ENCODE data around the gene TMEM59. TPM values are rescaled to one million over a fixed set of nuclear protein-coding genes. Genes with fewer than 3 reads are reported as not detected.

Gene TMEM59, protein sequence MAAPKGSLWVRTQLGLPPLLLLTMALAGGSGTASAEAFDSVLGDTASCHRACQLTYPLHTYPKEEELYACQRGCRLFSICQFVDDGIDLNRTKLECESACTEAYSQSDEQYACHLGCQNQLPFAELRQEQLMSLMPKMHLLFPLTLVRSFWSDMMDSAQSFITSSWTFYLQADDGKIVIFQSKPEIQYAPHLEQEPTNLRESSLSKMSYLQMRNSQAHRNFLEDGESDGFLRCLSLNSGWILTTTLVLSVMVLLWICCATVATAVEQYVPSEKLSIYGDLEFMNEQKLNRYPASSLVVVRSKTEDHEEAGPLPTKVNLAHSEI
- 100 to 1,000 TPM in 3 of 4 donors, 10 to 100 TPM in 1; 70.1 to 537 (median 210) TPM for total RNA-seq

DNA sequence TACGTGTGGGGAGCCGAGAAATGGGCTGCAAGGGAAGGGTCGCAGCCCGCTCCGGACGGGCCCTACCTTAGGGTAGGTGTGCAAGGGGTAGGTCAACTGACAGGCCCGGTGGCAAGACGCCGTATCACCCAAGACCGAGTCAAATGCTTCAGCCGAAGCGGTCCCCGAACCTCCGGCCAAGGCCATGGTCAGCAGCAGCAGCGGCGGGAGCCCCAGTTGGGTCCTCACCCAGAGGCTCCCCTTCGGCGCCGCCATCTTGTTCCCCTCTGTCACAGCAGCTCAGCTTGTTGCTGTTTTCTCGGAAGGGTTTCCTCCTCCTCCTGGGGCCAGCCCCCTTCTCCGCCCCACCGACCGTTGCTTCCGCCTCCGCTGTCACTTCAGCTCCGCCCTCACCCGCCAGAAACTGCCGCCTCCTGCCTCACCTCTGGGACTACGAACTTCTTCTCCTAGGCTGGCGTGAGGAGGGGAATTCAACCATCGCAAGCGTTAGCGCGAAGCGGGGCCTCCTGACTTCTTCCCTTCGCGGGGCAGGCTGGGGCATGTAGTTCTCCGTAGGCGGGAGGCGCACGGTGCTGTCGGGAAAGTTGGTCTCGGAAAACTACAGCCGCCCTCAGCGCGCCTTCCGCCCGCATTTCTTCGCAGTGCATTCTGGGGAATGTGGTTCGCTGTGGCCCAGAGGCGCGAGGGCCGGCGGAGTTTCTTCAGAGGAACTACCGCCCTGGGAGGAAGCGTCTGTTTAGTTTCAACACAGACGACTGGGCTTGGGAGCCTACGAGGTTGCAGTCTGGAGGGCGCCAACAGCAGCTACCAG is at the start of gene TMEM59, which contains the start of gene TCEANC2:
TSS of gene TMEM59 (minus strand) at position 271 of the 811 bp plus-strand sequence. CDS start at position 255, 16 bp downstream.
TSS of gene TCEANC2 (plus strand) at position 675 of the 811 bp plus-strand sequence. CDS start 815 bp downstream, outside the sequence.
- Histone ChIP-seq H3K9me3 (no peaks in the 10 kb centered on the region), H3K4me1 (peaks cover 0 to 47% (median 13%) of the 10 kb centered on the region in 4 donors), H3K27me3 (no peaks in the 10 kb centered on the region), H3K27ac (peak within 1 kb of the TSS; percentile 88 to 99 (median 98)), H3K4me3 (peak within 1 kb of the TSS; percentile 58 to 95 (median 88)), H3K36me3 (no peaks in the 10 kb centered on the region)
- TF ChIP-seq, protein P1, sequence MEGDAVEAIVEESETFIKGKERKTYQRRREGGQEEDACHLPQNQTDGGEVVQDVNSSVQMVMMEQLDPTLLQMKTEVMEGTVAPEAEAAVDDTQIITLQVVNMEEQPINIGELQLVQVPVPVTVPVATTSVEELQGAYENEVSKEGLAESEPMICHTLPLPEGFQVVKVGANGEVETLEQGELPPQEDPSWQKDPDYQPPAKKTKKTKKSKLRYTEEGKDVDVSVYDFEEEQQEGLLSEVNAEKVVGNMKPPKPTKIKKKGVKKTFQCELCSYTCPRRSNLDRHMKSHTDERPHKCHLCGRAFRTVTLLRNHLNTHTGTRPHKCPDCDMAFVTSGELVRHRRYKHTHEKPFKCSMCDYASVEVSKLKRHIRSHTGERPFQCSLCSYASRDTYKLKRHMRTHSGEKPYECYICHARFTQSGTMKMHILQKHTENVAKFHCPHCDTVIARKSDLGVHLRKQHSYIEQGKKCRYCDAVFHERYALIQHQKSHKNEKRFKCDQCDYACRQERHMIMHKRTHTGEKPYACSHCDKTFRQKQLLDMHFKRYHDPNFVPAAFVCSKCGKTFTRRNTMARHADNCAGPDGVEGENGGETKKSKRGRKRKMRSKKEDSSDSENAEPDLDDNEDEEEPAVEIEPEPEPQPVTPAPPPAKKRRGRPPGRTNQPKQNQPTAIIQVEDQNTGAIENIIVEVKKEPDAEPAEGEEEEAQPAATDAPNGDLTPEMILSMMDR (IDR thresholded peaks at IDR 0.05), result peak in 3 of 6 experiments; percentile 16 to 26 (median 19)
- TF ChIP-seq POLR2A (IDR thresholded peaks at IDR 0.05), result peak; percentile 75 to 81
- peak; percentile 97 to 99 (median 98) for DNase-seq

DNA sequence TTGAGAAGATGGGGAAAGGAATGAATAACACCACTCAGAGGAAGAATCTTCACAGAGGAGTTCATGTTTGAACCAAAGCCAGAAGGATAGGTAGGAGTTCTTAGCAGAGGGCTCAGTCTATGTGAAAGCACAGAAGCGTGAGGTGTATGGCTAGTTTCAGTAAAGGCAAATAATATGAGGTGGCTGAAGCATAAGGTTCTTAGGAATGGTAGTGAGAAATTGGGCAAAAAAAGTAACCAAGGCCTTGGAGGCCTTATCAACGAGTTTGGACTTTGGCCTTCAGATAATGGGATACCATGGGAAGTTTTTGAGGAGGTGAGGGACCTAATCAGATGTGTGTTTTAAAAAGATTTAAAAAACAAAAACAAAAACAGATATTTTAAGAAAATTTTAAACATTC is 47.5 kb upstream of the TMEM59 start:
- Histone ChIP-seq H3K27me3 (no peaks in the 10 kb centered on the region), H3K9me3 (no peaks in the 10 kb centered on the region), H3K36me3 (peaks cover 0 to 3% (median 0%) of the 10 kb centered on the region in 3 donors), H3K4me3 (no peak overlapping the region), H3K4me1 (peaks cover 0 to 2% (median 0%) of the 10 kb centered on the region in 4 donors), H3K27ac (no peak overlapping the region)
- TF ChIP-seq, protein P1 (IDR thresholded peaks at IDR 0.05), result no peak
- TF ChIP-seq POLR2A (IDR thresholded peaks at IDR 0.05), result no peak
- no peak for DNase-seq

DNA sequence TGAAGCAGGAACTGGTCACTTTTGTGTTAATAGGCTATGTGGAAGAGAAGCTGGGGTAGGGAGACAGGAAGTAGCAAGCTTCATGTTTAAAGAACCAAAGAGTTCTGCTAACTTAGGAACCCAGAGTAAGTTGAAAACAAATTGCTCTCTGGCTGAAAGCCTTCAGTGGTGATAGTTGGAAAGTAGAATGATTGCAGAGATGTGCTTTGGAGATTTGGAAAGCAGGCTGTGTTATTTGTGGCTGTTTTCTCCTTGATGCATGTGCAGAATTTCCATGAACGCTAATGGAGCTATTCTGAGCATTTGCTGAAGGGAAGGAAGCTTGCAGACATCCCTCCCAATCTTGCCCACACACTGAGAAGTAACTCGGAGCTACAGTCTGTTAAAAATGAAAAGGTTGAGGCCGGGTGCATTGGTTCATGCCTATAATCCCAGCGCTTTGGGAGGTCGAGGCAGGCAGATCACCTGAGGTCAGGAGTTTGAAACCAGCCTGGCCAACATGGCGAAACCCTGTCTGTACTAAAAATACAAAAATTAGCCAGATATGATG is 46.1 kb upstream of the TMEM59 start:
- DNase-seq, result no peak
- no peaks in the 10 kb centered on the region for H3K9me3 ChIP-seq
- H3K36me3 ChIP-seq, result peaks cover 0 to 3% (median 0%) of the 10 kb centered on the region in 3 donors
- H3K4me3 ChIP-seq, result no peak overlapping the region
- H3K4me1 ChIP-seq, result peaks cover 0 to 10% (median 0%) of the 10 kb centered on the region in 4 donors
- TF ChIP-seq, protein P1 (IDR thresholded peaks at IDR 0.05), result no peak
- TF ChIP-seq POLR2A (IDR thresholded peaks at IDR 0.05), result no peak
- no peak overlapping the region for H3K27ac ChIP-seq
- H3K27me3 ChIP-seq, result no peaks in the 10 kb centered on the region

DNA sequence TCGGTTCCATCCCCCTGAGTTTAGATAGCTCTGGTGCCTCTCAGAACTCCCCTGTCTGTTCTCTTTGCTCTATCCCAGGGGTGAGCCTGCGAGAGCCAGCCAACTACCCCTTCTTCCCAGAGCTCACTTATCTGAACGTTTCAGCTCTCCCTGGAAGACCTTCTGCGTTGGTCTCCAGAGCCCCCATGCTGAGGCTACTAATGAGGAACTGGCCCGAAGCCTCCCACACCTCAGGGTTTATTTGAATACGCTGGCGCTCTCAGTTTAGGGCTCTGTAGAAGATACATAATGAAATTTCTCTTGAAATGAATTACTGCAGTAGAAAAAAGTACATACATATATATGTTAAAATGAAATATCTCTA is 43.9 kb upstream of the TMEM59 start:
- no peak for DNase-seq
- H3K4me1 ChIP-seq, result peaks cover 0 to 18% (median 0%) of the 10 kb centered on the region in 4 donors
- peaks cover 0 to 3% (median 0%) of the 10 kb centered on the region in 3 donors for H3K36me3 ChIP-seq
- H3K27me3 ChIP-seq, result no peaks in the 10 kb centered on the region
- H3K4me3 ChIP-seq, result no peak overlapping the region
- H3K9me3 ChIP-seq, result no peaks in the 10 kb centered on the region
- no peak overlapping the region for H3K27ac ChIP-seq
- TF ChIP-seq, protein P1 (IDR thresholded peaks at IDR 0.05), result no peak
- TF ChIP-seq POLR2A (IDR thresholded peaks at IDR 0.05), result no peak

DNA sequence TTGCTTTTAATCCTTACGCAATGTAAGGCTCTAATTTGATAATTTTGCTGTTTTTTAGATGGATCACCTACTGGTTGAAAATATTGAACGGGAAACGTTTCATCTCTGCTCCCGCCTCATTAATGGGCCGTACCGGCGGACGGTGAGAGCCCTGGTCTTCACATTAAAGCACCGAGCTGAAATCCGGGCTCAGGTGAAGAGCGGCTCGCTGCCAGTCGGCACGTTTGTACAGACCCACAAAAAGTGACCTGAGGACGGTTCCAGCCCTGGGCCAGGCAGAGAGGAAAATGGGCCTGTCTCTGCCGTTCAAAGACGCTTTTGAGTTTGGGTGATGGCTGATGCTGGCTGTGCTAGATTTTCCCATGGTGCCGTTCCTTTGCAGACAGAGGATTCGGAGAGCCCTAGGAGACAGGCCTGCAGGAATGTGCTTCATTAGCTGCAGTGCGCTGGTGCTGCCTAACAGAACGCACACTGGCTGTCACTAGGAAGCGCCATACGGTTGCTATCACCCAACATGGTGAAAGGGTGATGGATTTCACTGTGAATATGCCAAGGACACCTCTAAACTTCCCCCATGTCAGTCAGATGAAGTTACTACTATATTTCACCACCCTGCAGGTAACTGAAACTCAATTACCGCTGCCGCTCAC is 43.3 kb upstream of the TMEM59 start:
- Histone ChIP-seq H3K9me3 (no peaks in the 10 kb centered on the region), H3K27me3 (no peaks in the 10 kb centered on the region), H3K4me3 (no peak overlapping the region), H3K27ac (peak overlapping the region in 1 of 4 donors; percentile 59), H3K36me3 (peaks cover 0 to 3% (median 0%) of the 10 kb centered on the region in 3 donors), H3K4me1 (peaks cover 0 to 18% (median 0%) of the 10 kb centered on the region in 4 donors)
- TF ChIP-seq POLR2A (IDR thresholded peaks at IDR 0.05), result no peak
- TF ChIP-seq, protein P1 (IDR thresholded peaks at IDR 0.05), result no peak
- no peak for DNase-seq

All from Peyer's patch (tissue), 4 donors.